HG03520 (cell line): Measurements from ENCODE around the gene RTN4R.
"Not testable (repeated sequence)": the region's sequence is repeated elsewhere in the genome, so short reads cannot be mapped to it uniquely, and the experiment has no call there.

Source experiments
- ATAC-seq: cut with Tn5 transposase; IDR thresholded peaks from one replicate; pipeline ENCODE4 v1.9.1; 2021; ENCODE audit warnings: mild to moderate bottlenecking, moderate library complexity; ENCODE audit not compliant: unreplicated experiment

The RTN4R gene

DNA sequence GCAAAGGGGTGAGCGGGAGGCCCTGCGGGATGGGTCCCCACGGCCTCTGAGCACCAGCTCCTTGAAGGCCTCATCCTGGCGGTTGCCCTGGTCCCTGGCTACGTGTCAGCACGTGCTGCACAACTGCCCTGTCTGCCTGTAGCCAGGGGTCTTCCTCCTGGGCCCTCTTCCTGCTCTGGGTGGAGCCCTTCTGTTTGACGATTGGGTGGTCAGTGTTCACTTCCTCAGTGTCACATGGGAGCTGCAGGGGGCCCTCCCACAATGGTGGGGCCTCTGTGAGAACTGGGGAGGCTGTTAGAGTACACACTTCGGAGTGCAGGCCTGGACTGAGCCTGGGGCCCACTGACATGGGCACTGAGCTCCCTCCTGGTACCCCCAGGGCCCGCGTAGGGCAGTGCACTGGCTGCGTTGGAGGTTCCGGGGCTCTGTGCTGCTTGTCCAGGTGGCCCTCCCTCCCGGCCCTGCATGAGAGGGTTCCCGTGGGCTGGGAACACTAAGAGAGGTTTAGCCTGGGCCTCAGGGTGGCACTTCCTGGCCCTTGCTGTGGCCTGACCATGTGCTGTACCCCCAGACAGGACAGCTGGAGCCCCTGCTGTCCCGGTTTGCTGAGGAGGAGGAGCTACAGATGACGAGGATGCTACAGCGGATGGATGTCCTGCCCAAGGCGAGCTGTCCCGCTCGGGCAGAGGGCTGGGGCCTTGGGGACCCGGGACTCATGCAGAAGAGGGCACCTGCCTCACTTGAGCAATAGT, 38.0 kb upstream of the RTN4R start:
- ATAC-seq = no peak

DNA sequence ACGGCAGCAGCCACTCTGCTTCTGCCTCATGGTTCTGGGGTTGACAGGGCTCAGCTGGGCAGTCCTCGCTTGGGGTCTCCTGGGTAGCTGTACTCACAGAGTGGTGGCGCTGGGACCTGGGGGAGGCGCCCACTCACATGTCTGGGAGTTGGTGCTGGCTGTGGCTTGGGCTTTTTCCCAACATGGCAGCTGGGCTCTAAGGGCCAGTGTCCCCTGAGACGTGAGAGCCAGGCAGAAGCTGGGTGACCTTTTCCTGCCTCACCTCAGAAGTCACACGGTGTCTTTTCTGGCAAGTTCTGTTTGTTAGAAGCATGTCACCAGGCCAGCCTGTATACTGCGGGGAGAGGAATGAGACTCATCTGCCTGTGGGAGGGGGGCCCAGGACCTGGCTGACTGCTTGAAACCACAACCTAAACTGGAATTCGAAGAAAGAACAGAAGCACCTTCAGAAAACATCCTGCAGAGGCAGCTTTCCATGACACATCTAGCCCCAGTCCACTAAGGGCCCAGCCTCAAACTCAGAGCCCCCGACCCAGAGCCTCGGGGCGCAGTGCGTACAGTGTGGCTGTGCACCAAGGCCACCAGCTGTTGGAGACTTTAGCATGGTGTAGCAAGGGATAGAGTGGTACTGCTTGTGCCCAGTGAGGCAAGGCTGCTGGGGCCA, 37.2 kb upstream of the RTN4R start:
- not testable (repeated sequence) for ATAC-seq

GRCh38 chr22:20304646-20305045, 36.5 kb upstream of the RTN4R start:
- no peak for ATAC-seq

DNA sequence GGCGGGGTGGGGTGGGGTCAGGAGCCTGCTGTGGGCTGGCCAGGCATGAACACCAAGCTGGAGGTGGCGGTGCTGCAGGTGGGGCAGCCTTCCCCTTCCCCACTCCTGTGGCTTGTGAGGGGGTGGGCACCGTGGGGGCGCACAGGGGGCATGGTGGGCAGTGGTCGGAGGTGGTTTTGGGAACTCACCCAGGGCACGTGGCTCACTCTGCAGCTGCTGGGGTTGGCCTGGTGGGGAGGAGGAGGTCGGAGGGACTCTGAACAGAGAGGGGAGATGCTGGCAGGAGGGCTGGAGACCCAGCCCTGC, 35.1 kb upstream of the RTN4R start:
- ATAC-seq = not testable (repeated sequence)

GRCh38 chr22:20302438-20303228, 34.5 kb upstream of the RTN4R start:
- ATAC-seq = no peak

- ATAC-seq = no peak
Measured at GRCh38 chr22:20299746-20300136, 31.6 kb upstream of the RTN4R start.

- no peak for ATAC-seq
Measured at GRCh38 chr22:20298803-20299745, 31.0 kb upstream of the RTN4R start.

DNA sequence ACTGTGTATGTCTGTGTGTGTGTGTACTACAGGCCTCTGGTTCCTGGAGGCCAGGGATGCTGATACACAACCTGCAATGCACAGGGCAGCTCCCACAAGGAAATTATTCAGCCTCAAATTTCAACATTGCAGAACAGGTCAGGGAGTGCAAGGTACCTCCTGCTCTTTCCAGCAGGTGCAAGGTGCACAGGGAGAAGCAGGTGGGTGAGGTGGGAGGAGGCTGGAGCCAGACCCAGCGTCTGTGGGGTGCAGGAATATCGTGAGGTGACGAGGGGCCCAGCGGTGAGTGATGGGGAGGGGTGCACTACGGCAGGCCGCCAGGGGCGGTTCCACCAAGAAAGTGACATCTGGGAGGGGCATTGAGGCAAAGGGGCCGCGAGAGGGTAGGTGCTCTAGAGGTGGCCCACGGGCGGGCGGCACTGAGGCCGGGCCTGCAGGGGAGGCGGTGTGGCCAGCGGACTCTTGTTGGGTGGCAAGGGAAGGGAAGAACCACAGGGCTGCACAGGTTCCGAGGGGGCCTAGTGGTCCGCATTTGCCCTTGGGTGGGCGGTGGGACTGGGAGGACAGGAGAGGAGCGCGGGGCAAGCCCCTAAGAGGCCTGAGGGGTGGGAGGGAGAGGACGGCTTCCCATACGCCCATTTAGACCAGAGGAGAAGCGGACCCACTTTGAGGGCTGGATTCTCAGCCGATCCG, 30.1 kb upstream of the RTN4R start:
- no peak for ATAC-seq

DNA sequence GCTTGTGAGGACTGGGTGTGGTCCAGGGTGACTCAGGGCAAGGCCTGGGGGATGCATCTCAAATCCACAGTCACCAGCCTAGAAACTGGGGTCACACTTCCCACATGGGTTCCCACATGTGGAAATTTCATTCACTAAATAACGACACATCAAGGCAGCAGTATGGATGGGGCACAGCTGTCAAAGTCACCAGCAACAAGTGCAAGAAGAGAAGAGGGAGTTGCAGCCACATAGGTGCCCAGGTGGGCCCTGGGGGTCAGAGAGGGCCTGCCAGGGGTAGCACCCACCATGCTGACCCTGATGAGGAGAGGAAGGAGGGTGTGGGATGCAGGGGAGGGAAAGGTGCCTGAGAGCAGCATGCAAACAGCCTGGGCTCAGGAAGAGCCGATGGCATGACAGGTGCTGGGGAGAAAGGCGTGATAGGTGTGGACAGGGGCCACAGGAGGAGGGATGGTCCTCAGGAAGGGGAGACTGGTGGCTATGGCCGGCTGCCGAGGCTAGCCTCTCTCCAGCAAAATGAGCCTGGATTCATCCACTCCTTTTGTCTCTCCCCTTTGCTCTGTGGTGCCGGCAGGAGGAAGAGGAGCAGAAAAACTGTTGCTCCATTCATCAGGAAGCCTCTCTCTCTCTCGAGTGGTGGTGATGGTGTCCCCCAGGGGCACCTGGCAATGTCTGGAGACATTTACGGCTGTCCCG, 29.4 kb upstream of the RTN4R start:
- ATAC-seq = no peak

DNA sequence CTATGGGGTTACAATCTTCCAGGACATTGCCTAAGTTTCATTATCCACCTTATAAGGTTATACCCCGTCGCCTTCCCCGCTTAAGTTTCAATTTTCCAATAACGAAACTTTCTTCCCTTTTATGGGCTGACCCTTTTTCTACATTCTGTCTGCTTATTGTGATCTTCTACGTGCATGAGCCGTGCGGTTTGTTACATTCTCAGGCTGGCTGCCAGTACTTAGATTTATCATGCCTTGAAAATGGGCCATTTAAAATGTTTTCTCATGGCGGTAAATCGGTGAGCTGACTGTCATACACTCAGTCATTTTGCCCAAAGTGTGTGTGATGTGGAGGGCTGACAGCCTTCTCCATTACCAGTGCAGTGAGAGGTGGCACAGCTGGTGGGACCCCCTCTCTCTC, 28.5 kb upstream of the RTN4R start:
- ATAC-seq = no peak

- no peak for ATAC-seq
Measured at GRCh38 chr22:20295262-20296064, 27.3 kb upstream of the RTN4R start.

DNA sequence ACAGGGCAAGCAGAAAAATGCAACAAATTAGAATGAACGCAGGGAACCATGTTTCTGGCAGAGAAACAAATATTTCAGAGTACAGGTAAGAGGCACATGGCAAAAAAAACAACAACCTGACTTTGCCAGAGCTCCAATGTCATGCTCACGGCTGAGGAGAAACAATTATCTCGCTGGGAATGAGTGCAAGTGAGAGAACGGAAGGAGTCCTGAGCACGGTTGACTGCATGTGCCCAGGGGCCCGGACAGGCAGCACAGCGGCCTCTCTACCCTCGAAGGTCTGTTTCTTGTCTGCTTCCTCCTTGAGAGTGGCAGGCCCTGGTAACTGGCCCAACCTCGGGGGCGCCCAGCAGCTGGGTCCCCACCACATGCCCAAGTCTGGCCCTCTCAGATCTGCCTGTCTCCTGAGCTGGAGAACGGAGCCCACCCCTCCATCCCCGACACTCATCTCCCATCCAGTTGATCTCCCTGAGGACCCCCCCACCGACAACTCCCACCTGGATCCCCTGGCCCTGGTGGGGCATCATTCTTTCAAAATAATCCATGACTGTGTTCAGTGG, 24.6 kb upstream of the RTN4R start:
- no peak for ATAC-seq

DNA sequence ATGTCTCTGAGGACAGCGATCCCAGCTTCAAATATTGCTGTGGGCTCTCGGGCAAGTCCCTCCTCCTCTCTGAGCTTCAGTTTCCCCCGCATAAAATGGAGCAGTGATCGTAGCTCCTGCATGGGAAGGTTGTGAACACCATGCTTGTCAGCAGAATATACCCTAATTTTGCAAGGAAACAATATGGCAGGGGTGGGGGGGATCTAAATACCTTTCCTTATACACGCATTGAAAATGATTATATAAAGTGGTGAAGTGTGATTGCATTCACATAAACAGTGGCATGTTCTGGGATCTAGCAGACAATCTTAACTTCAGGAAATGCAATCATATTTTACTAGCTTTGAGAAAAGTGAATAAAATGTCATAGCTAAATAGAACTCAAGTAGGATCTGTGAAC, 24.0 kb upstream of the RTN4R start:
- no peak for ATAC-seq

GRCh38 chr22:20291604-20292063, 23.5 kb upstream of the RTN4R start:
- ATAC-seq = no peak

- ATAC-seq = no peak
Measured at GRCh38 chr22:20291249-20291586, 23.1 kb upstream of the RTN4R start.

- no peak for ATAC-seq
Measured at GRCh38 chr22:20290578-20291248, 22.6 kb upstream of the RTN4R start.

DNA sequence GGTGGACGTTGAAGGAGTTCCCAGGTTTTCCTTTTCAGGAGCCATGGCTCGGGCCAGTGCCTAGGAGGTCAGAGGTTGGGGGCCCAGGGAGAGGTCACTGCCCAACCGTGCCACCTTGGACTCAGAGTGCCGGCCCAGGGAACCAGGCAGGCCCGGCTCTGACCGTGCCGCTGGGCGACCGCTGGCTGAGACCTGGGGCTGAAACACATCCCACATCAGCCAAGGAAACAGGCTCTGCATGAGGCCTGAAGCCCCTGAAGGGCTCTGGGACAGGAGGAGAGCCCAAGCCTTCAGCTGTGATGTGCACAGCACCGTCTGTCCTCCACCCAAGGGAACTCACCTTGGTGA, 21.9 kb upstream of the RTN4R start:
- ATAC-seq = no peak
